Measurements from ENCODE around the gene CKS1B.

GRCh38 chr1:154958681-154959425 is 15.6 kb upstream of the CKS1B start:
- no peak for TF ChIP-seq RAD21 (conservative IDR thresholded peaks at IDR 0.05)
- no peak for TF ChIP-seq CTCF (IDR thresholded peaks at IDR 0.05; ENCODE audit: poor library complexity, severe bottlenecking)
- no peak for TF ChIP-seq TAF1 (IDR thresholded peaks at IDR 0.05; ENCODE audit: low read depth)
- TF ChIP-seq REST (IDR thresholded peaks at IDR 0.05; ENCODE audit: borderline replicate concordance) = no peak
- no peak for TF ChIP-seq POLR2AphosphoS5 (IDR thresholded peaks at IDR 0.05)
- TF ChIP-seq EZH2 (IDR thresholded peaks at IDR 0.05; ENCODE audit: borderline replicate concordance, insufficient read depth, low read length, poor library complexity, severe bottlenecking) = no peak
